PC-3 (cell line): ENCODE data around the gene BTBD17.

ENCODE experiments used
- EZH2 ChIP-seq: fragments of 300-600 bp; sonication (generic); IDR thresholded peaks from one replicate; pipeline ENCODE4 v1.6.1; 2017; ENCODE audit warnings: antibody characterized with exemption, mild to moderate bottlenecking, low read length; ENCODE audit not compliant: unreplicated experiment
- EZH2phosphoT487 ChIP-seq: fragments of 300-600 bp; sonication (generic); IDR thresholded peaks from 2 replicates; pipeline ENCODE4 v1.6.1; 2018; ENCODE audit warnings: mild to moderate bottlenecking, antibody characterized with exemption, low read length, borderline replicate concordance
- TF ChIP-seq, protein P1 (sequence below): fragments of 300-600 bp; sonication (generic); conservative IDR thresholded peaks from 2 replicates; pipeline ENCODE4 v1.5.1; 2017; ENCODE audit warnings: antibody characterized with exemption, low read depth, mild to moderate bottlenecking, low read length

DNA sequence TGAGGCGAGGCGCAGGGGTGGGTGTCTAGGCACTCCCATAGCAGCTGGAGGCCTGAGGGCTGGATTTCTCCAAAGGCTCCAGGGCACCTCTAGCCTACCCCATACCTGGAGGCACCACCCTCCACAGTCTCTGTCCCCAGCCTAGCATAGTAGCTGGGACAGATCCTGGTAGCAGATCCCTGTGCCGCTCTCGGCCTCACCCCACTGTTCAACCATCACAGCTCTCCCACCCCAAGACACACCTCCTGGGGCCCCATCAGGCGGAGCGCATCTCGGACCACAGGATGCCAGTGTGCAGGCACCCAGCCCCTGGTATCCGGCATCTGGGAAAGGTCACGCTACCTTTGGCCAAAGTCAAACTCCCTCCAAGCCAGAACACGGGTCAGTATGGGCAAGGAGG, 7.1 kb downstream of the BTBD17 start:
- TF ChIP-seq, protein P1, sequence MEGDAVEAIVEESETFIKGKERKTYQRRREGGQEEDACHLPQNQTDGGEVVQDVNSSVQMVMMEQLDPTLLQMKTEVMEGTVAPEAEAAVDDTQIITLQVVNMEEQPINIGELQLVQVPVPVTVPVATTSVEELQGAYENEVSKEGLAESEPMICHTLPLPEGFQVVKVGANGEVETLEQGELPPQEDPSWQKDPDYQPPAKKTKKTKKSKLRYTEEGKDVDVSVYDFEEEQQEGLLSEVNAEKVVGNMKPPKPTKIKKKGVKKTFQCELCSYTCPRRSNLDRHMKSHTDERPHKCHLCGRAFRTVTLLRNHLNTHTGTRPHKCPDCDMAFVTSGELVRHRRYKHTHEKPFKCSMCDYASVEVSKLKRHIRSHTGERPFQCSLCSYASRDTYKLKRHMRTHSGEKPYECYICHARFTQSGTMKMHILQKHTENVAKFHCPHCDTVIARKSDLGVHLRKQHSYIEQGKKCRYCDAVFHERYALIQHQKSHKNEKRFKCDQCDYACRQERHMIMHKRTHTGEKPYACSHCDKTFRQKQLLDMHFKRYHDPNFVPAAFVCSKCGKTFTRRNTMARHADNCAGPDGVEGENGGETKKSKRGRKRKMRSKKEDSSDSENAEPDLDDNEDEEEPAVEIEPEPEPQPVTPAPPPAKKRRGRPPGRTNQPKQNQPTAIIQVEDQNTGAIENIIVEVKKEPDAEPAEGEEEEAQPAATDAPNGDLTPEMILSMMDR, result no peak
- TF ChIP-seq EZH2 (no peak), EZH2phosphoT487 (no peak)
